Endometrium (tissue), 2 donors: ENCODE measurements around the gene UPK2.
"Not testable (repeated sequence)": the region's sequence is repeated elsewhere in the genome, so short reads cannot be mapped to it uniquely, and the experiment has no call there.

Experiments
- FAIRE-seq: peaks from 2 replicates; lab custom pipeline; 2012; peaks lifted over from hg19 to GRCh38; lab: Jason Lieb, UNC
- donor health status: control.
- donor health status: control.

The UPK2 gene

GRCh38 chr11:118938491-118939403 is 17.4 kb upstream of the UPK2 start:
- FAIRE-seq: no peak

- FAIRE-seq: no peak
Measured at GRCh38 chr11:118939404-118939915, 16.6 kb upstream of the UPK2 start.

DNA sequence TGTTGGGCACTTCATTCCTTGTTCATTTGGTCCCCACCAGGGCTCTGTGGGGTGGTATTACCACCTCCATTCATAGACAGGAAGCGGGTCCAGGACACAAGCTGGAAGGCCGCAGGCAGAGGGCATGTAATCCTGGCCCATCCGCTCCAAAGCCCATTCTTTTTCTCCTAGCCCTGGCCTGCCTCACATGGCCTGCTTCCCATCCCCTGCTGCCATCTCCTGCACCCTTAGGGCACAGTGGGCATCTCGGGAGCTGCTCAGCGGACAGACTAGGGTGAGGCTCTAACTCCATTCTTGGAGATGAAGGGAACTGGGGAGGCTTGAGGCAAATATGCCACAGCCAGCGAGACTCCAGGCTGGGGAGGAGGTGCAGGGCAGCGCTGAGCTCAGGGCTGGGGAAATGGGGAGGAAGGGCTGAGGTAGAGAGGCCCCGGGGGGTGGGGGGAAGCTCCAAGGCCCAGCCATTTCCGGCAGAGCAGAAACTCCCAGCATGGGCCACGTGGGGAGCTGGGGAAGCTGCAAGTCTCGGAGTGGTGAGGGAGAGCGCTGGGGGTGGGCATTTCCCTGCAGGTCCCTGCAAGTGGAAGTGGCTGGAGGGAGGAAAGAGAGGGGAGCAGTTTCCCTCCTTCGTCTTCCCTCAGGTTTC is 16.0 kb upstream of the UPK2 start:
- no peak for FAIRE-seq

DNA sequence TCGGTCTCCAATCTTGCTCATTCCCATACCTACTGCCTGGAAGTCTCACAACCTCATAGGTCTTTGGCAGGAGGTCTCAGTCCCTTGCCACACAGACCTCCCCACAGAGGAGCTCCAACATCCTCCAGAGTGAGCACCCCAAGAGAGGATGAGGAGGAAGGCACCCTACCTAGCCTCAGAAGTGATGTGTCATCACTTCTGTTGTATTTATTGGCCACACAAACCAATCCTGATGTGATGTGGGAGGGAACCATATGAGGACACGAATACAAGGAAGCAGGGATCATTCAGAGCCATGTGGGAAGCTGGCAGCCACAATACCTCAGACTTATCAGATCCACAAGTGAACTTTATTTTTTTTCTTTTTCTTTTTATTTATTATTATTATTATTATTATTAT is 9.0 kb upstream of the UPK2 start:
- FAIRE-seq: no peak

- FAIRE-seq: no peak
Measured at GRCh38 chr11:118948000-118948399, 8.1 kb upstream of the UPK2 start.

DNA sequence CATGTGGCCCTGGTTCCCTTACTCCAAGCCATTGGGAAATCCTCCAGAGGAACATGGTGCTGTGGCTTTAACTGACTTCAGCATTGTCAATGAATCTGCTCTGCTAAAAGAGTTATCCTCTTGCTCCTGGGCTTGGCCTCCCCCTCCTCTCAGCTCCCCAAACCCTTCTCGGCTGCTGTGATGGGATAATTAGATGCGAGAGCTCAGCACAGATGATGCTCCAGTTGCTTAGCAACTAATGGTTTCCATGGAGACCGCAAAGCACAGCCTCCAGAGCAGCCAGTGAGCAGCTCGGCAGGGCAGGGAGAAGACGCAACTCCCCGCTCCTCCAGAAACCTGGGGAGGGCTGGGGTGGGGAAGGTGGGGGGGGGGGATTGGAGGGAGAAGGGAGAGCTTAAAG is 2.8 kb upstream of the UPK2 start:
- no peak for FAIRE-seq

DNA sequence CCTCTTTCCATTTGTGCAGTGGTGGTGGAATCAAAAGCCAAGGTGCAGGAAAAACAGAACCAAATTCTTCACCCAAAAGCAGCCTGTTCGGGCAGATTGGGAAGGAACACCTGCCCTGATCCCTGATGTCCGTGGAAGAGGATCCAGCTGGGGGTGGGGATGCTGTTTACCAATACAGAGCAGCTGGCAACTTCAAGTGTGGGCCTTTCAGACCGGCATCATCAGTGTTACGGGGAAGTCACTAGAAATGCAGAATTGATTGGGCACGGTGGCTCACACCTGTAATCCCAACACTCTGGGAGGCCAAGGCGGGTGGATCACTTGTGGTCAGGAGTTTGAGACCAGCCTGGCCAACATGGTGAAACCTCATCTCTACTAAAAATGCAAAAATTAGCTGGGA is 2.1 kb upstream of the UPK2 start:
- FAIRE-seq: not testable (repeated sequence)

DNA sequence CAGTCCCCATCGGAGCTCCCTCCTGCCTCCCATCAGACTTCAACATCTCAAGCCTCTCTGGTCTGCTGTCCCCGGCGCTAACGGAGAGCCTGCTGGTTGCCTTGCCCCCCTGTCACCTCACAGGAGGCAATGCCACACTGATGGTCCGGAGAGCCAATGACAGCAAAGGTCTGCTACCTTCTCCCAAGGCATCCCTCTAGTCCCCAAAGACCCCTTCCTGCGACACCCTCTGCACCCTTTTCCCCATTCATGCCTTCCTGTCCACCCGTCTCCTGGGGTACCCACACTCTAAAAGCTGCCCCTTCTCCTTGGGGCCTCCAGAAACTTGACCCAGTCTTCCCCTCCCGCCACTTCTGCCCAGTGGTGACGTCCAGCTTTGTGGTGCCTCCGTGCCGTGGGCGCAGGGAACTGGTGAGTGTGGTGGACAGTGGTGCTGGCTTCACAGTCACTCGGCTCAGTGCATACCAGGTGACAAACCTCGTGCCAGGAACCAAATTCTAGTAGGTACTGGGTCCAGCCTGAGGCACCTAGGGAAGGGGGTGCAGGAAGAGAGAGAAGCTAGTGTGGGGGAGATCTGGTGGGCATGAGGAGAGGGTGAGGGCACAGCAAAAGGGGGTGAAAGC is 860 bp downstream of the UPK2 start:
- FAIRE-seq: no peak

- FAIRE-seq: no peak
Measured at GRCh38 chr11:118957549-118957948, 1.5 kb downstream of the UPK2 start.

GRCh38 chr11:118957968-118958367 is 1.9 kb downstream of the UPK2 start:
- no peak for FAIRE-seq

DNA sequence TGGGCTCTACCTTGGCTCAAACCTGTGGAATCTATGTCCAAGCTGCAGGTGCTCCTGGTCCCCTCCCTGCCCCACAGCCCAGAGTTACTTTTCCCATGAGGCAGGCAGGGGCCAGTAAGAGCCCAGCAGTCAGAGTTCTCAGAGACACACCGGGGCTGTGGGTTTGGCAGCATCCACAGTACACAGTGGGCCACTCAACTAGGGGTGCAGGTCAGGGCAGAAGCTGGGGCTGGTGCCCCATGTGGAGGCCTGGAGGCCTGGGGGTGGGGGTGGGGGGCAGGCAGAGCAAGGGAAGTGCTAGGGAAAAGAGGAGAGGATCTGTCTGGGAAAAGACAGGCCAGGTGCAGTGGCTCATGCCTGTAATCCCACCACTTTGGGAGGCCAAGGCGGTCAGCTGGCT is 2.5 kb downstream of the UPK2 start:
- no peak for FAIRE-seq

GRCh38 chr11:118961189-118961588 is 5.1 kb downstream of the UPK2 start:
- FAIRE-seq: no peak

GRCh38 chr11:118961591-118961990 is 5.5 kb downstream of the UPK2 start:
- no peak for FAIRE-seq

GRCh38 chr11:118969508-118969907 is 13.4 kb downstream of the UPK2 start:
- not testable (repeated sequence) for FAIRE-seq

DNA sequence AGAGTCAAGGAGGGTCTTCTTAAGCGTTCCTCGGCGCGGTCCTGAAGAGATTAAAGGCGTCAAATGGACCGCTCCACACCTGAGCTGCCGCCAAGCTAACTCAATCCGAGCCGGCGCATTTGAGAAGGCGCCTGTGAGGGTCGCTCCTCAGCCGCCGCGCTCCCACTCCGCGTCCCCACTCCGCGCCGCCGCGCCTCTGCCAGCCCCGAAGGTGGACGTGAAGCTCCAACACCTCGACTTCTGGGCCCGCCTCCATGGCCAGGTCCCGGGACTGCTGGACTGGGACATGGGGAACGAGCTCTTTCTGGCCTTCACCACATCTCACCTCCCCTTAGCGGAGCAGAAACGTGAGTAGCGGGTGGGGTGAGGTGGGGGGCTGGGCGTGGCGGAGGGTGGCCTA is 15.5 kb downstream of the UPK2 start, which contains the start of gene FOXR1:
Gene FOXR1 (plus strand): TSS at position 116 of the 400 bp plus-strand sequence. CDS start 171 bp downstream, at position 287.
- FAIRE-seq: no peak

GRCh38 chr11:118973985-118974384 is 17.9 kb downstream of the UPK2 start:
- FAIRE-seq: no peak

DNA sequence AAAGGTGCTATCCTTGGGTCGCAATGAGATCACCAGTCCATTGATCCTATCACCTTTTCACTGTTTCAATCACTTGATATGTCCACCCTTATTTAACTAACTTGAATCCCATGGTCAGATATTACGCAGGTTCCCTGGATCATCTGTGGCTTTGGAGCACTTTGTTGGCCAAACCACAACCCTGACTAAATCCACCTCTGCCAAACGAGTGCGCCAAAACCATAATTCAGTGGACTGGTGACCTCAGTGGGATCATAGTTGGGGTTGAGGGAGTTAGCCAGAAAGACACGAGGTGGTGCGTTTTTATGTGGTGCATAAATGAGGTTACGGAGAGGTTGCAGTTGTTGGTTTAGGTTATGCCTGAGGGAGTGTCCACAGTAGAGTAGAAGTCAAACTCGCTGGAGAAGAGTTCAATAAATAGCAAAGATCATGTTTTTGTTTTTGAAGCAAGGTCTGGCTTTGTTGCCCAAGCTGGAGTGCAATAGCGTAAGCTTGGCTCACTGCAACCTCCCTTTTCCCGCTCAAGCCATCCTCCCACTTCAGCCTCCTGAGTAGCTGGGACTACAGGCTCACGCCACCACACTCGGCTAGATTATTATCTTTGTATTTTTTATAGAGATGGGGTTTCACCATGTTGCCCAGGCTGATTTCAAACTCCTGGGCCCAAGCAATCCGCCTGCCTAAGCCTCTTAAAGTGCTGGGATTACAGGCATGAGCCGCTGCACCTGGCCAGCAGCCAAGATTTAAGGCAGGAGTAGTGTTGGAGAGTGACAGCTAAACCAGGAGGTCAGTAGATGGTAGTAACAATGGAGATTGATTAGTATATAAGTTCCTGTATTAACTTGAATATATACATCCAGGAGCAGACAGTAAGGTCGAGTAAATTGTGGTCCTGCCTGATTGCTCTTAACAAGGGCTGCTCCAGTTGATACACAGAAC is 19.9 kb downstream of the UPK2 start:
- no peak for FAIRE-seq

DNA sequence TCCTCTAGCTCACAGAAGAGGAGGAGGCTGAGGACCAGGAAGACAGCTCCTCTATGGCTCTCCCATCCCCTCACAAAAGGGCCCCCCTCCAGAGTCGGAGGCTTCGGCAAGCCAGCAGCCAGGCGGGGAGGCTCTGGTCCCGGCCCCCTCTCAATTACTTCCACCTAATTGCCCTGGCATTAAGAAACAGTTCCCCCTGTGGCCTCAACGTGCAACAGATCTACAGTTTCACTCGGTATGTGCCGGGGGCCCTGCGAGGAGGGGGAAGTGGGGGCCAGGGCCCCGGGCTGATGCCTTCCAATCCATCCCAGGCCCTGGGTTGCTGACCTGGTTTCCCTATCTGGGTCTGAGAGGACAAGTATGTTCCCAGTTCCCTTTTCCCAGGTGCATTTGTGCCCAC is 23.3 kb downstream of the UPK2 start:
- no peak for FAIRE-seq

DNA sequence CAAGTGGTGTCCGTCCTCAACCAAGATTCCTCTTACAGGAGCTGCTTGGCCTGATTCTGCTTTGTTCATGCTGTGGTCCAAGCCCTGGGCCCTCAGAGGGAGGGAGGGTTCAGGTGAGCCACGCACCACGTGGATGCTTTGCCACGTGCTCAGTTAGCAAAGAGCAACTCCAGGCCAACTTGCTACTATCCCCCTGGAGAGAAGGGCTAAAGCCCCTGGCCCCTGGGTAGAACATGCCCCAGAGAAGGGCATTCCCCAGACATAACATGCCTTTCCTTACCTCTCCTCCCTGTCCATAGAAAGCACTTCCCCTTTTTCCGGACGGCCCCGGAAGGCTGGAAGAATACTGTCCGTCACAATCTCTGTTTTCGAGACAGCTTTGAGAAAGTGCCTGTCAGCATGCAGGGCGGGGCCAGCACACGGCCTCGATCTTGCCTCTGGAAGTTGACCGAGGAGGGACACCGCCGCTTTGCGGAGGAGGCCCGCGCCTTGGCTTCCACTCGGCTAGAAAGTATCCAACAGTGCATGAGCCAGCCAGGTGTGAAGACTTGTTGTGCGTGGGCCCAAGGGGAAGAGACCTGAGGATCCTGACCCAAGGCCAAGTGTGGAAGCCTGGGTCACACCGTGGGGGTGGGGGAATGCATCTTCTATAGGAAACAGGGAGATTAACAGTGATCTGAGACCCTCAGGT is 24.2 kb downstream of the UPK2 start:
- no peak for FAIRE-seq

DNA sequence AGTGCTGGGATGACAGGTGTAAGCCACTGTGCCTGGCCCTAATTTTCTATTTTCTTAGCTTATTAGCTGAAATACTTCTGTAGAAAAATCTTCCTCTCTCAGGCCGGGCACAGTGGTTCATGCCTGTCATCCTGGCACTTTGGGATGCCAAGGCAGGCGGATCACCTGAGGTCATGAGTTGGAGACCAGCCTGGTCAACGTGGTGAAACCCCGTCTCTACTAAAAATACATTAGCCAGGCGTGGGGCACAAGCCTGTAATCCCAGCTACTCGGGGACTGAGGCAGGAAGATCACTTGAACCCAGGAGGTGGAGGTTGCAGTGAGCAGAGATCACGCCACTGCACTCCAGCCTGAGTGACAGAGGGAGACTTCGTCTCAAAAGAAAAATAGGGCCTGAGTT is 28.2 kb downstream of the UPK2 start:
- FAIRE-seq: not testable (repeated sequence)

- no peak for FAIRE-seq
Measured at GRCh38 chr11:118984825-118985224, 28.7 kb downstream of the UPK2 start.
